Measurements from ENCODE around the gene PLA2G6.
"Not testable (repeated sequence)": the region's sequence is repeated elsewhere in the genome, so short reads cannot be mapped to it uniquely, and the experiment has no call there.

Gene PLA2G6

GRCh38 chr22:38125038-38125610 lies 56.5 kb downstream of the PLA2G6 start:
- DNase-seq (ENCODE audit: extremely low read depth, low read depth), result no peak
- H3K4me3 ChIP-seq (replicated peaks; ENCODE audit: low read depth, low read length), result no peak overlapping the region
- no peak for TF ChIP-seq CTCF (IDR thresholded peaks at IDR 0.05; ENCODE audit: low read depth, low read length, missing control alignments)

DNA sequence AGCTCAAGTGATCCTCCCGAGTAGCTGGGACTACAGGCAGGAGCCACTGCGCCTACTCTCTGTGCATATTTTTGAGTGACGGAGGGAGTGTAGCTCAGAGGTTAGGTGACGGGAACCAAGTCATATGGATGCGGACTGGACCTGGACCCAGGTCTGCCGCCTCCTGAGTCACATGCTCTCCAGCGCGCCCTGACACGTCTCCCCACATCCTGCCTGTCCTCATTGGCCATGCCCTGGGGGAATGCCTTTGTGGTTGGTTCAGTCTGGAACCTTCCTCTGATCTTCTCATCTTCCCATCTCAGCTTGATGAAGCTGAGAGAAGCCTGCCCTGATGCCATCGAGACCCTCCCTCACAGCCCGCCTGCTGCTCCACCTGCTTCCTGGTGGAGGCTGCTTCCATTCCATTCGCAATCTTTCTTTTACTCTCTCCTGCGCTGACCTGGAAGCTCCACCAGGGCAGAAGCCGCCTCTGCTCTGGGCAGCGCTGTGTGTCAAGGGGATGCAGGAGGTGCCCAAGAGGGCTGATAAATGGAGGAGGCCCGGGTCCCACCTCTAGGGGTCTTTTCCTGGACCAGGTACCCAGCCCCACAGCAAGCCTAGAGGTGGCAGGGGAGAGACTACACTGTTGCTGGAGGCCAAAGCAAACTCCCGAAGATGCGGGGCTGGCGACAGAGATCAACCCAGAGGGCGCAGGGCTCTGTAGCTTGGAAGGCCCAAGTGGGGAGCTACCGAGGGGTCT lies 57.2 kb downstream of the PLA2G6 start:
- DNase-seq (ENCODE audit: extremely low read depth, low read depth), result no peak
- no peak overlapping the region for H3K4me3 ChIP-seq (replicated peaks; ENCODE audit: low read depth, low read length)
- no peak for TF ChIP-seq CTCF (IDR thresholded peaks at IDR 0.05; ENCODE audit: low read depth, low read length, missing control alignments)

DNA sequence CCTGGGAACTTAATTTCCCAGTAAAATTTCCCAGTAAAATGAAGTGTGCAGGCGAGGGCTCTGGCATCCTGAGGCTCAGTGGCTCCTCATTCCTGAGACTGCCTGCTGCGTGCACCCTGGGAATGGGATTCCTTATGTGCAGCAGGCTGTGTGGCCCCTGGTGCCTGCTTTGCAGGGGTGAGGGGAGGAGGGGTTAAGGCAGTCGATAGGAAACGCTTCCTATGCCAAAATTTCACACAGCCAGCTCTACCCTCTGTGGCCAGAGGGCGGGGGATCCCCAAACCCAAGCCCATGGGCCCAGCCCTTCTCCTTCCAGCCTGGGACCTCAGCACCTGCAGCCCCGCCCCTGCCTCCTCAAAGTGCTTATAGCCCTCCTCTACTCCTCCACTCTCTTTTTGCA lies 59.0 kb downstream of the PLA2G6 start:
- no peak overlapping the region for H3K4me3 ChIP-seq (replicated peaks; ENCODE audit: low read depth, low read length)
- no peak for TF ChIP-seq CTCF (IDR thresholded peaks at IDR 0.05; ENCODE audit: low read depth, low read length, missing control alignments)
- no peak for DNase-seq (ENCODE audit: extremely low read depth, low read depth)

- no peak for TF ChIP-seq CTCF (IDR thresholded peaks at IDR 0.05; ENCODE audit: low read depth, low read length, missing control alignments)
- no peak for DNase-seq (ENCODE audit: extremely low read depth, low read depth)
- no peak overlapping the region for H3K4me3 ChIP-seq (replicated peaks; ENCODE audit: low read depth, low read length)
These were observed 61.1 kb downstream of the PLA2G6 start for GRCh38 chr22:38120359-38121110.

- H3K4me3 ChIP-seq (replicated peaks; ENCODE audit: low read depth, low read length); DNase-seq (ENCODE audit: extremely low read depth, low read depth): not testable (repeated sequence)
These were observed 62.9 kb downstream of the PLA2G6 start for GRCh38 chr22:38118747-38119146.

- no peak overlapping the region for H3K4me3 ChIP-seq (replicated peaks; ENCODE audit: low read depth, low read length)
- DNase-seq (ENCODE audit: extremely low read depth, low read depth), result no peak
- no peak for TF ChIP-seq CTCF (IDR thresholded peaks at IDR 0.05; ENCODE audit: low read depth, low read length, missing control alignments)
These were observed 63.4 kb downstream of the PLA2G6 start for GRCh38 chr22:38118182-38118581.

GRCh38 chr22:38117556-38117955 lies 64.1 kb downstream of the PLA2G6 start:
- not testable (repeated sequence) for H3K4me3 ChIP-seq (replicated peaks; ENCODE audit: low read depth, low read length); DNase-seq (ENCODE audit: extremely low read depth, low read depth)
